Body of pancreas (tissue), 4 donors: ENCODE data around the gene SNTB2. TPM values are rescaled to one million over a fixed set of nuclear protein-coding genes. Genes with fewer than 3 reads are reported as not detected.
"Not testable (repeated sequence)": the region's sequence is repeated elsewhere in the genome, so short reads cannot be mapped to it uniquely, and the experiment has no call there.

Experiments
- ATAC-seq: fragments of 150-250 bp; one replicate; pipeline ENCODE4 v1.9.1; 2016
- DNase-seq, 4 donors: peaks; one replicate each; pipeline ENCODE4 v3.0.0-alpha.2; 2019
- H3K27ac ChIP-seq, 4 donors: fragments of 200-600 bp; sonication (generic); 1 replicate in 3 of 4; 2 replicates in 1 of 4; pipeline versions ENCODE4 v1.5.1 to v1.6.1; 2016 to 2019; ENCODE audit warnings: mild to moderate bottlenecking in 1 of 4, mixed read lengths in 1 of 4, moderate library complexity in 1 of 4
- H3K27me3 ChIP-seq, 2 donors: fragments of 200-600 bp; sonication (generic); one replicate each; pipeline ENCODE4 v1.6.0; 2016; ENCODE audit warnings: mild to moderate bottlenecking in 1 of 2
- H3K36me3 ChIP-seq, 2 donors: fragments of 200-600 bp; sonication (generic); replicated peaks in 1 of 2; 2 replicates each; pipeline ENCODE4 v1.5.1; 2016; ENCODE audit warnings: low read depth in 2 of 2; ENCODE audit not compliant: insufficient read depth in 1 of 2
- H3K4me1 ChIP-seq: fragments of 200-600 bp; sonication (generic); one replicate; pipeline ENCODE4 v1.6.0; 2016
- H3K4me3 ChIP-seq, 2 donors: fragments of 200-600 bp; sonication (generic); 1 replicate in 1 of 2; 2 replicates in 1 of 2; pipeline ENCODE4 v1.5.1; 2016 to 2019
- H3K9me3 ChIP-seq, 3 donors: fragments of 200-600 bp; sonication (generic); 1 replicate in 2 of 3; 2 replicates in 1 of 3; pipeline ENCODE4 v1.5.1; 2016
- POLR2A ChIP-seq, 3 donors: fragments of 450-650 bp; IDR thresholded peaks; one replicate each; pipeline ENCODE4 v1.6.1; 2016; ENCODE audit warnings: antibody characterized with exemption in 3 of 3, mild to moderate bottlenecking in 2 of 3
- WGBS, 2 donors: methylation state at CpG; one replicate each; pipeline ENCODE4 v1.1.5; 2017; 5-methylcytosine and 5-hydroxymethylcytosine counted together
- intact Hi-C: fragments of 100-400 bp; cut with DNase I; formaldehyde crosslinking; loops from one replicate; pipeline ENCODE4 v1.15.1; 2023
- total RNA-seq, 2 donors: library from RNA; depleted of rRNA; stranded (reverse); fragments of >200 nt; gene quantifications; one replicate each; pipeline ENCODE4 v1.1.0, GENCODE V29; 2016
- TF ChIP-seq, protein P1 (sequence below), 7 experiments: fragments of 450-650 bp in 4 of 7; fragments of 200-600 bp in 3 of 7; sonication (generic) in 3 of 7; IDR thresholded peaks; one replicate each; pipeline ENCODE4 v1.5.1; 2016 to 2019; ENCODE audit warnings: antibody characterized with exemption in 7 of 7

The SNTB2 gene
- total RNA-seq, result 10 to 100 TPM; 11.2 to 13.5 TPM

DNA sequence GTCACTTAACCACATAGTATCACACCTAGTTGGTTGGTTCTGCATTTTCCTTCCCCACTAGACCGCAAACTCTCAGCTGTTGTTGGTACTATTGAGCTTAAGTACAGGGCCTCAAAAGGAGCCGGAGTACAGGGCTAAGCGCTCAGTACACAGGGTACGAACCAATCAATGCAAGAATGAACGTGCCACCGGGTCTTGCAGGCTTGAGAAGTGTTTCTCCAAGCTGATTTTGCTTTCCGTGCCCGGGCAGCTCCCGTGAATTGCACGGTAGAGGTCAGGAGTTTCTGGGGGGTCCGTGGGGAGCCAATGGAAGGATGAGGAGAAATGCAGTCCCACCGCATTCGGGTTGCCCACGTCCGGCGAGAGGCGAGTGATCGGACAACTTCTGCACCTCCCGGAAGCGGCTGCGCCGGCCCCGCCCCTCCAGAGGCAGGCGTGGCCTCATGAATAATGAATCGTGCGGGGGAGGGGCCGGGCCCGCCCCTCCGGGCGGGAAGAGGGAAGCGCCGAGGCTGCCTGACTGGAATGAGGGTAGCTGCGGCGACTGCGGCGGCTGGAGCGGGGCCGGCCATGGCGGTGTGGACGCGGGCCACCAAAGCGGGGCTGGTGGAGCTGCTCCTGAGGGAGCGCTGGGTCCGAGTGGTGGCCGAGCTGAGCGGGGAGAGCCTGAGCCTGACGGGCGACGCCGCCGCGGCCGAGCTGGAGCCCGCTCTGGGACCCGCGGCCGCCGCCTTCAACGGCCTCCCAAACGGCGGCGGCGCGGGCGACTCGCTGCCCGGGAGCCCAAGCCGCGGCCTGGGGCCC, at the start of gene SNTB2:
TSS of gene SNTB2 (plus strand) at position 523 of the 804 bp plus-strand sequence. CDS start at position 526, 3 bp downstream.
- ATAC-seq, result peak; percentile 96
- intact Hi-C loops, result no loop called here
- peaks cover 49% of the 10 kb centered on the region for H3K4me1 ChIP-seq

DNA sequence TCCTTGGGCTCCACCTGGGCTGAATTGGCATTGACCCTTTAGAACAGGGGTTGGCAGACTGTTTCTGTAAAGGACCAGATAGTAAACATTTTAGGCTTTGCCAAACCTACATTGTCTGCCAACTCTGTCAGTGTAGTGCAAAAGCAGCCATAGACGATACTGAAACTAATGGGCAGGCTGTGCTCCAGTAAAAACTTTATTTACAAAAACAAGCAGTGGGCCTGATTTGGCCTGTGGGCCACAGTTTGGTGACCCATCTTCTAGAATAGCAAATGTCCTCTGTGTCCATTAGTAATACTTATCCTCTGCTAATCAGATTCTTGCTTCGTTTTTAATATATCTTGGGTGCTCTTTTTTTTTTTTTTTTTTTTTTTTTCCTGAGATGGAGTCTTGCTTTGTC, 48.4 kb upstream of the SNTB2 start:
- Histone ChIP-seq H3K9me3 (no peaks in the 10 kb centered on the region), H3K4me1 (peaks cover 9% of the 10 kb centered on the region), H3K27ac (no peak overlapping the region), H3K4me3 (no peak overlapping the region), H3K27me3 (no peaks in the 10 kb centered on the region), H3K36me3 (peaks cover 0 to 15% of the 10 kb centered on the region in 2 donors)
- 70 to 76% methylated on average over 2 of the region's 2 CpGs for WGBS, 2 donors
- intact Hi-C loops, result no loop called here
- TF ChIP-seq, protein P1, sequence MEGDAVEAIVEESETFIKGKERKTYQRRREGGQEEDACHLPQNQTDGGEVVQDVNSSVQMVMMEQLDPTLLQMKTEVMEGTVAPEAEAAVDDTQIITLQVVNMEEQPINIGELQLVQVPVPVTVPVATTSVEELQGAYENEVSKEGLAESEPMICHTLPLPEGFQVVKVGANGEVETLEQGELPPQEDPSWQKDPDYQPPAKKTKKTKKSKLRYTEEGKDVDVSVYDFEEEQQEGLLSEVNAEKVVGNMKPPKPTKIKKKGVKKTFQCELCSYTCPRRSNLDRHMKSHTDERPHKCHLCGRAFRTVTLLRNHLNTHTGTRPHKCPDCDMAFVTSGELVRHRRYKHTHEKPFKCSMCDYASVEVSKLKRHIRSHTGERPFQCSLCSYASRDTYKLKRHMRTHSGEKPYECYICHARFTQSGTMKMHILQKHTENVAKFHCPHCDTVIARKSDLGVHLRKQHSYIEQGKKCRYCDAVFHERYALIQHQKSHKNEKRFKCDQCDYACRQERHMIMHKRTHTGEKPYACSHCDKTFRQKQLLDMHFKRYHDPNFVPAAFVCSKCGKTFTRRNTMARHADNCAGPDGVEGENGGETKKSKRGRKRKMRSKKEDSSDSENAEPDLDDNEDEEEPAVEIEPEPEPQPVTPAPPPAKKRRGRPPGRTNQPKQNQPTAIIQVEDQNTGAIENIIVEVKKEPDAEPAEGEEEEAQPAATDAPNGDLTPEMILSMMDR (IDR thresholded peaks at IDR 0.05), result no peak
- TF ChIP-seq POLR2A (IDR thresholded peaks at IDR 0.05), result no peak
- ATAC-seq (no peak), DNase-seq (no peak)

More for the DNA sequence above, at the start of gene SNTB2:
- H3K27me3 ChIP-seq, result no peaks in the 10 kb centered on the region
- H3K36me3 ChIP-seq, result no peaks in the 10 kb centered on the region
- peak; percentile 91 to 94 (median 93) for TF ChIP-seq POLR2A (IDR thresholded peaks at IDR 0.05)
- TF ChIP-seq, protein P1 (IDR thresholded peaks at IDR 0.05), result no peak
- DNase-seq, result peak; percentile 93 to 96 (median 94)
- H3K27ac ChIP-seq, result peak within 1 kb of the TSS; percentile 87 to 92 (median 90)
- no peaks in the 10 kb centered on the region for H3K9me3 ChIP-seq
- WGBS, 2 donors, result 0% methylated on average over 15 to 55 of the region's 69 CpGs
- peak within 1 kb of the TSS; percentile 41 to 51 for H3K4me3 ChIP-seq

DNA sequence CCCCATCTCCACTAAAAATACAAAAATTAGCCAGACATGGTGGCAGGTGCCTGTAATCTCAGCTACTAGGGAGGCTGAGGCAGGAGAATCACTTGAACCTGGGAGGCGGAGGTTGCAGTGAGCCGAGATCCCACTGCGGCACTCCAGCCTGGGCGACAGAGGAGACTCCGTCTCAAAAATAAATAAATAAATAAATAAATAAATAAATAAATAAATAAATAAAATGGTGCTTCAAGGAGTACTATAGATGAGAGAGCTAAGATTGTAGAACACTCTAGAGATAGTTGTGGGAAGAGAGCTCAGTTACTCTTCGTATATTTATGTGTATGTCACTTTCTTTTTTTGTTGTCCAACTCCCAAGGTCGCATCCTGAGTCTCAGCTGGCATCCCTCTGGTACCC, 47.5 kb upstream of the SNTB2 start:
- H3K27me3 ChIP-seq, DNase-seq, H3K4me3 ChIP-seq, ATAC-seq, intact Hi-C loops, H3K4me1 ChIP-seq, H3K9me3 ChIP-seq, H3K27ac ChIP-seq: not testable (repeated sequence)
- 90 to 94% methylated on average over 7 of the region's 7 CpGs for WGBS, 2 donors
- peaks cover 0 to 16% of the 10 kb centered on the region in 2 donors for H3K36me3 ChIP-seq

DNA sequence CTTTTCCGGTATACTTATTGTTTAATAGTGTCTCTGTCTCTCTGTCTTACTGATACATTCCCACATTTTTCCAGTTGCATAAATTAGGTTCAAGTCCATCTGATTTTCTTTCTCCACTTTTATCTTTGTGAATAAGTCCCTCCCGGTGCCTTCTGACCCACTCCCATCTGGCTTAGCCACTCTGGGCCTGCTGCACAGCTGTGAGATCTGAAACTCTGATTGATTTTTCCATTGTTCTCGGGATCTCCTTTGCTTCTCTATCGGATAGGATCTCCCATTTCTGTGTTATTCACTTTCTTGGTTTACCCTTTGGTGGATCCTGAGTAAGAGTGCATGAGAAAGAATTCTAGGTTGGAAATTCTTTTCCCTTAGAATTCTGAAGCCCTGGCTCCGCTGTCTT, 46.0 kb upstream of the SNTB2 start:
- intact Hi-C loops, result no loop called here
- Histone ChIP-seq H3K27ac (no peak overlapping the region), H3K36me3 (peaks cover 0 to 17% of the 10 kb centered on the region in 2 donors), H3K27me3 (no peaks in the 10 kb centered on the region), H3K4me1 (peaks cover 7% of the 10 kb centered on the region), H3K9me3 (no peaks in the 10 kb centered on the region), H3K4me3 (no peak overlapping the region)
- TF ChIP-seq, protein P1 (IDR thresholded peaks at IDR 0.05), result no peak
- TF ChIP-seq POLR2A (IDR thresholded peaks at IDR 0.05), result no peak
- ATAC-seq, result no peak
- 64 to 67% methylated on average over 5 of the region's 5 CpGs for WGBS, 2 donors
- DNase-seq, result no peak

DNA sequence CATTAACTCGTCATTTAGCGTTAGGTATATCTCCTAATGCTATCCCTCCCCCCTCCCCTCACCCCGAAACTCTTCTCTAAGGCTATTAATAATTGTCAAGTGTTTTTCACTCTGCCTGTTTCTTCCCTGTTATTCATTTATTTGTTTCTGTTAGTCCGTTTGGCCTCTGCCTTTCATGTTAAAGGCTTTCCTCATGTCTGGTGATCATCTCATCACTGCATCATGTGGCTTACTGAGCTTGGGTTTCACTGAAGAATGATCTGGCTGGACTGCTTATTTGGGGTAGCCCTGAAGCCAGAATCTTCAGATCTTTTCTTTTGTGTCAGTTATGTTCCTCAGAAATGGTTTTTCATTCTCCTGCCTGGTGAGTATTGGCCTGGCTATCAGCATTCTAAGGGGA, 45.0 kb upstream of the SNTB2 start:
- H3K36me3 ChIP-seq, result peaks cover 0 to 17% of the 10 kb centered on the region in 2 donors
- intact Hi-C loops, result no loop called here
- H3K4me1 ChIP-seq, result peaks cover 13% of the 10 kb centered on the region
- ATAC-seq (no peak), DNase-seq (no peak)
- TF ChIP-seq, protein P1 (IDR thresholded peaks at IDR 0.05), result no peak
- no peak for TF ChIP-seq POLR2A (IDR thresholded peaks at IDR 0.05)
- H3K27ac ChIP-seq, result no peak overlapping the region
- H3K4me3 ChIP-seq, result no peak overlapping the region
- WGBS, 2 donors, result 83 to 89% methylated on average over 3 to 4 of the region's 4 CpGs
- no peaks in the 10 kb centered on the region for H3K27me3 ChIP-seq
- no peaks in the 10 kb centered on the region for H3K9me3 ChIP-seq
